Breast epithelium (tissue), 3 donors: ENCODE measurements around the gene EXOC3L2.

Source experiments
- POLR2A ChIP-seq: fragments of 450-650 bp; IDR thresholded peaks from one replicate; pipeline ENCODE4 v1.6.1; 2016; ENCODE audit warnings: antibody characterized with exemption, mild to moderate bottlenecking, moderate library complexity
- TF ChIP-seq, protein P1 (sequence below), 3 donors: fragments of 450-650 bp; IDR thresholded peaks; one replicate each; pipeline ENCODE4 v1.5.1; 2016 to 2017; ENCODE audit warnings: antibody characterized with exemption in 3 of 3, mild to moderate bottlenecking in 3 of 3, moderate library complexity in 3 of 3

DNA sequence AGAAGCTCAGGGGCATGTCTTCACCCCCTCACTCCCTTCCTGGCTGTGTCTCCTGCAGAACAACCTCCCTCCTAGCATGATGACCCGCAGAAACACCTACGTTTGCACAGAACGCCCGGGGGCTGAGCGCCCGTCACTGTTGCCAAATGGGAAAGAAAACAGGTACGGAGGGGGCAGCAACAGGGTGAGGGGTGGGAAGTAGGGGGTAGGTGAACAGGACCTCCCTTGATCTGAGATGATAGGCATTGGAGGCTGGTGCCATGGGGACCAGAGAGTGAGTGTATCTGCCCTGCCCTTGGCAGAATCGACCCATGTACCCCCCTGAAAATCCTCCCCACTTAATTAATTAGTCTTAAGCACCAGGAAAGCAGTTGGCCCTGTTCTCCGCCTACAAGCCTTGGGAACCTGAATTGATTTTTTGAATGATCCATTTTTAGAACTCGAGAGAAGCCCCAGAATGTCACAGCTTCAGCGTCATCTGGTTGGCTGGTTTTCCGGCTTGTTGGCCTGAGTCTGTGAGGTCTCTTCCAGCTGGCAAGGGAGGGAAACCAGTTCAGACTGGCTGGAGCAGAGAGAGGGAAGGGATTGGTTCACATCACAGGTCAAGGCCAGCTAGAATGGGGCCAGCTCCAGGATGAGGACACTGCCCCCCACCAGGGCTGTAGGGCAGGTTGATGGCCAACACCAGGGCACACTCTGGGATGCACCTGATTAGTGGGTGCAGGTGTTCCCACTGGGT lies 49.3 kb upstream of the EXOC3L2 start:
- TF ChIP-seq, protein P1, sequence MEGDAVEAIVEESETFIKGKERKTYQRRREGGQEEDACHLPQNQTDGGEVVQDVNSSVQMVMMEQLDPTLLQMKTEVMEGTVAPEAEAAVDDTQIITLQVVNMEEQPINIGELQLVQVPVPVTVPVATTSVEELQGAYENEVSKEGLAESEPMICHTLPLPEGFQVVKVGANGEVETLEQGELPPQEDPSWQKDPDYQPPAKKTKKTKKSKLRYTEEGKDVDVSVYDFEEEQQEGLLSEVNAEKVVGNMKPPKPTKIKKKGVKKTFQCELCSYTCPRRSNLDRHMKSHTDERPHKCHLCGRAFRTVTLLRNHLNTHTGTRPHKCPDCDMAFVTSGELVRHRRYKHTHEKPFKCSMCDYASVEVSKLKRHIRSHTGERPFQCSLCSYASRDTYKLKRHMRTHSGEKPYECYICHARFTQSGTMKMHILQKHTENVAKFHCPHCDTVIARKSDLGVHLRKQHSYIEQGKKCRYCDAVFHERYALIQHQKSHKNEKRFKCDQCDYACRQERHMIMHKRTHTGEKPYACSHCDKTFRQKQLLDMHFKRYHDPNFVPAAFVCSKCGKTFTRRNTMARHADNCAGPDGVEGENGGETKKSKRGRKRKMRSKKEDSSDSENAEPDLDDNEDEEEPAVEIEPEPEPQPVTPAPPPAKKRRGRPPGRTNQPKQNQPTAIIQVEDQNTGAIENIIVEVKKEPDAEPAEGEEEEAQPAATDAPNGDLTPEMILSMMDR (IDR thresholded peaks at IDR 0.05), result no peak
- TF ChIP-seq POLR2A, result no peak
